ENCODE results near the gene SLC22A23. TPM values are rescaled to one million over a fixed set of nuclear protein-coding genes. Genes with fewer than 3 reads are reported as not detected.

SLC22A23 gene
- total and polyA plus RNA-seq, 2 experiments from 2014 or later: 6.1 to 38.3 TPM

DNA sequence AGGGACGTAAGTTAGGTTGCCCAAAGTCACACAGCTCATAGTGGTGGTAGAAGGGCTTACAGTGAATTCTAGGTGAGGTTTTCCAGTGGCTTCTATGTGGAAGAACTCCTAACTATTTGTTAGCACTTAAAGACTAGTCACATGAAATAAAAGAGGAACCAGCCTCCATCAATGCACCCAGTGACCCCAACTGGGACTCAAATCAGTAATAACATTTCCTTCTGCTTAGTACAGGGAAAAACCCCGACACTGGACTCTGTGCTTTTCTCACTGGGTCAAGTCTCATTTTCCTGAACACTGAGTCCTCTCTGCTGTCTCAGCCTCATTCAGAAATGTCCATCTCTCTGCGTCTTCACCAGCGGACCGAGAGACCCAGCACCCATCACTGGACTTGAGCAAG lies 89.2 kb downstream of the SLC22A23 start:
- Mint-ChIP-seq H3K4me1 (peaks cover 64% of the 10 kb centered on the region), H3K9me3 (no peaks in the 10 kb centered on the region)
- TF ChIP-seq, protein P1, sequence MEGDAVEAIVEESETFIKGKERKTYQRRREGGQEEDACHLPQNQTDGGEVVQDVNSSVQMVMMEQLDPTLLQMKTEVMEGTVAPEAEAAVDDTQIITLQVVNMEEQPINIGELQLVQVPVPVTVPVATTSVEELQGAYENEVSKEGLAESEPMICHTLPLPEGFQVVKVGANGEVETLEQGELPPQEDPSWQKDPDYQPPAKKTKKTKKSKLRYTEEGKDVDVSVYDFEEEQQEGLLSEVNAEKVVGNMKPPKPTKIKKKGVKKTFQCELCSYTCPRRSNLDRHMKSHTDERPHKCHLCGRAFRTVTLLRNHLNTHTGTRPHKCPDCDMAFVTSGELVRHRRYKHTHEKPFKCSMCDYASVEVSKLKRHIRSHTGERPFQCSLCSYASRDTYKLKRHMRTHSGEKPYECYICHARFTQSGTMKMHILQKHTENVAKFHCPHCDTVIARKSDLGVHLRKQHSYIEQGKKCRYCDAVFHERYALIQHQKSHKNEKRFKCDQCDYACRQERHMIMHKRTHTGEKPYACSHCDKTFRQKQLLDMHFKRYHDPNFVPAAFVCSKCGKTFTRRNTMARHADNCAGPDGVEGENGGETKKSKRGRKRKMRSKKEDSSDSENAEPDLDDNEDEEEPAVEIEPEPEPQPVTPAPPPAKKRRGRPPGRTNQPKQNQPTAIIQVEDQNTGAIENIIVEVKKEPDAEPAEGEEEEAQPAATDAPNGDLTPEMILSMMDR (conservative IDR thresholded peaks at IDR 0.05; ENCODE audit: low read depth in 2 of 2): no peak
- no peak for TF ChIP-seq ZNF331 (CRISPR knock-in tag; IDR thresholded peaks at IDR 0.05; ENCODE audit: low read depth)
- TF ChIP-seq CREB1 (CRISPR knock-in tag; IDR thresholded peaks at IDR 0.05; ENCODE audit: low read depth): no peak
- TF ChIP-seq JUNB (IDR thresholded peaks at IDR 0.05; ENCODE audit: unreplicated experiment): no peak
- TF ChIP-seq, protein P2, sequence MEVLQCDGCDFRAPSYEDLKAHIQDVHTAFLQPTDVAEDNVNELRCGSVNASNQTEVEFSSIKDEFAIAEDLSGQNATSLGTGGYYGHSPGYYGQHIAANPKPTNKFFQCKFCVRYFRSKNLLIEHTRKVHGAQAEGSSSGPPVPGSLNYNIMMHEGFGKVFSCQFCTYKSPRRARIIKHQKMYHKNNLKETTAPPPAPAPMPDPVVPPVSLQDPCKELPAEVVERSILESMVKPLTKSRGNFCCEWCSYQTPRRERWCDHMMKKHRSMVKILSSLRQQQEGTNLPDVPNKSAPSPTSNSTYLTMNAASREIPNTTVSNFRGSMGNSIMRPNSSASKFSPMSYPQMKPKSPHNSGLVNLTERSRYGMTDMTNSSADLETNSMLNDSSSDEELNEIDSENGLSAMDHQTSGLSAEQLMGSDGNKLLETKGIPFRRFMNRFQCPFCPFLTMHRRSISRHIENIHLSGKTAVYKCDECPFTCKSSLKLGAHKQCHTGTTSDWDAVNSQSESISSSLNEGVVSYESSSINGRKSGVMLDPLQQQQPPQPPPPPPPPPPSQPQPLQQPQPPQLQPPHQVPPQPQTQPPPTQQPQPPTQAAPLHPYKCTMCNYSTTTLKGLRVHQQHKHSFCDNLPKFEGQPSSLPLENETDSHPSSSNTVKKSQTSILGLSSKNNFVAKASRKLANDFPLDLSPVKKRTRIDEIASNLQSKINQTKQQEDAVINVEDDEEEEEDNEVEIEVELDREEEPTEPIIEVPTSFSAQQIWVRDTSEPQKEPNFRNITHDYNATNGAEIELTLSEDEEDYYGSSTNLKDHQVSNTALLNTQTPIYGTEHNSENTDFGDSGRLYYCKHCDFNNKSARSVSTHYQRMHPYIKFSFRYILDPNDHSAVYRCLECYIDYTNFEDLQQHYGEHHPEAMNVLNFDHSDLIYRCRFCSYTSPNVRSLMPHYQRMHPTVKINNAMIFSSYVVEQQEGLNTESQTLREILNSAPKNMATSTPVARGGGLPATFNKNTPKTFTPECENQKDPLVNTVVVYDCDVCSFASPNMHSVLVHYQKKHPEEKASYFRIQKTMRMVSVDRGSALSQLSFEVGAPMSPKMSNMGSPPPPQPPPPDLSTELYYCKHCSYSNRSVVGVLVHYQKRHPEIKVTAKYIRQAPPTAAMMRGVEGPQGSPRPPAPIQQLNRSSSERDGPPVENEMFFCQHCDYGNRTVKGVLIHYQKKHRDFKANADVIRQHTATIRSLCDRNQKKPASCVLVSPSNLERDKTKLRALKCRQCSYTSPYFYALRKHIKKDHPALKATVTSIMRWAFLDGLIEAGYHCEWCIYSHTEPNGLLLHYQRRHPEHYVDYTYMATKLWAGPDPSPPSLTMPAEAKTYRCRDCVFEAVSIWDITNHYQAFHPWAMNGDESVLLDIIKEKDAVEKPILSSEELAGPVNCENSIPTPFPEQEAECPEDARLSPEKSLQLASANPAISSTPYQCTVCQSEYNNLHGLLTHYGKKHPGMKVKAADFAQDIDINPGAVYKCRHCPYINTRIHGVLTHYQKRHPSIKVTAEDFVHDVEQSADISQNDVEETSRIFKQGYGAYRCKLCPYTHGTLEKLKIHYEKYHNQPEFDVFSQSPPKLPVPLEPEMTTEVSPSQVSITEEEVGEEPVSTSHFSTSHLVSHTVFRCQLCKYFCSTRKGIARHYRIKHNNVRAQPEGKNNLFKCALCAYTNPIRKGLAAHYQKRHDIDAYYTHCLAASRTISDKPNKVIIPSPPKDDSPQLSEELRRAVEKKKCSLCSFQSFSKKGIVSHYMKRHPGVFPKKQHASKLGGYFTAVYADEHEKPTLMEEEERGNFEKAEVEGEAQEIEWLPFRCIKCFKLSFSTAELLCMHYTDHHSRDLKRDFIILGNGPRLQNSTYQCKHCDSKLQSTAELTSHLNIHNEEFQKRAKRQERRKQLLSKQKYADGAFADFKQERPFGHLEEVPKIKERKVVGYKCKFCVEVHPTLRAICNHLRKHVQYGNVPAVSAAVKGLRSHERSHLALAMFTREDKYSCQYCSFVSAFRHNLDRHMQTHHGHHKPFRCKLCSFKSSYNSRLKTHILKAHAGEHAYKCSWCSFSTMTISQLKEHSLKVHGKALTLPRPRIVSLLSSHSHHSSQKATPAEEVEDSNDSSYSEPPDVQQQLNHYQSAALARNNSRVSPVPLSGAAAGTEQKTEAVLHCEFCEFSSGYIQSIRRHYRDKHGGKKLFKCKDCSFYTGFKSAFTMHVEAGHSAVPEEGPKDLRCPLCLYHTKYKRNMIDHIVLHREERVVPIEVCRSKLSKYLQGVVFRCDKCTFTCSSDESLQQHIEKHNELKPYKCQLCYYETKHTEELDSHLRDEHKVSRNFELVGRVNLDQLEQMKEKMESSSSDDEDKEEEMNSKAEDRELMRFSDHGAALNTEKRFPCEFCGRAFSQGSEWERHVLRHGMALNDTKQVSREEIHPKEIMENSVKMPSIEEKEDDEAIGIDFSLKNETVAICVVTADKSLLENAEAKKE (CRISPR knock-in tag; IDR thresholded peaks at IDR 0.05): no peak
- TF ChIP-seq NANOG (IDR thresholded peaks at IDR 0.05; ENCODE audit: borderline replicate concordance): no peak
- TF ChIP-seq STAT1 (IDR thresholded peaks at IDR 0.05; ENCODE audit: unreplicated experiment): no peak
- no peak for TF ChIP-seq ZNF114 (CRISPR knock-in tag; IDR thresholded peaks at IDR 0.05)
- TF ChIP-seq, protein P3, sequence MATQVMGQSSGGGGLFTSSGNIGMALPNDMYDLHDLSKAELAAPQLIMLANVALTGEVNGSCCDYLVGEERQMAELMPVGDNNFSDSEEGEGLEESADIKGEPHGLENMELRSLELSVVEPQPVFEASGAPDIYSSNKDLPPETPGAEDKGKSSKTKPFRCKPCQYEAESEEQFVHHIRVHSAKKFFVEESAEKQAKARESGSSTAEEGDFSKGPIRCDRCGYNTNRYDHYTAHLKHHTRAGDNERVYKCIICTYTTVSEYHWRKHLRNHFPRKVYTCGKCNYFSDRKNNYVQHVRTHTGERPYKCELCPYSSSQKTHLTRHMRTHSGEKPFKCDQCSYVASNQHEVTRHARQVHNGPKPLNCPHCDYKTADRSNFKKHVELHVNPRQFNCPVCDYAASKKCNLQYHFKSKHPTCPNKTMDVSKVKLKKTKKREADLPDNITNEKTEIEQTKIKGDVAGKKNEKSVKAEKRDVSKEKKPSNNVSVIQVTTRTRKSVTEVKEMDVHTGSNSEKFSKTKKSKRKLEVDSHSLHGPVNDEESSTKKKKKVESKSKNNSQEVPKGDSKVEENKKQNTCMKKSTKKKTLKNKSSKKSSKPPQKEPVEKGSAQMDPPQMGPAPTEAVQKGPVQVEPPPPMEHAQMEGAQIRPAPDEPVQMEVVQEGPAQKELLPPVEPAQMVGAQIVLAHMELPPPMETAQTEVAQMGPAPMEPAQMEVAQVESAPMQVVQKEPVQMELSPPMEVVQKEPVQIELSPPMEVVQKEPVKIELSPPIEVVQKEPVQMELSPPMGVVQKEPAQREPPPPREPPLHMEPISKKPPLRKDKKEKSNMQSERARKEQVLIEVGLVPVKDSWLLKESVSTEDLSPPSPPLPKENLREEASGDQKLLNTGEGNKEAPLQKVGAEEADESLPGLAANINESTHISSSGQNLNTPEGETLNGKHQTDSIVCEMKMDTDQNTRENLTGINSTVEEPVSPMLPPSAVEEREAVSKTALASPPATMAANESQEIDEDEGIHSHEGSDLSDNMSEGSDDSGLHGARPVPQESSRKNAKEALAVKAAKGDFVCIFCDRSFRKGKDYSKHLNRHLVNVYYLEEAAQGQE (IDR thresholded peaks at IDR 0.05; ENCODE audit: unreplicated experiment): no peak
- TF ChIP-seq EZH2phosphoT487 (IDR thresholded peaks at IDR 0.05; ENCODE audit: unreplicated experiment): no peak
- no peak for TF ChIP-seq EZH2 (IDR thresholded peaks at IDR 0.05; ENCODE audit: low read depth, unreplicated experiment)
- TF ChIP-seq POLR2AphosphoS5 (IDR thresholded peaks at IDR 0.05; ENCODE audit: low read depth): no peak
- TF ChIP-seq, protein P4, sequence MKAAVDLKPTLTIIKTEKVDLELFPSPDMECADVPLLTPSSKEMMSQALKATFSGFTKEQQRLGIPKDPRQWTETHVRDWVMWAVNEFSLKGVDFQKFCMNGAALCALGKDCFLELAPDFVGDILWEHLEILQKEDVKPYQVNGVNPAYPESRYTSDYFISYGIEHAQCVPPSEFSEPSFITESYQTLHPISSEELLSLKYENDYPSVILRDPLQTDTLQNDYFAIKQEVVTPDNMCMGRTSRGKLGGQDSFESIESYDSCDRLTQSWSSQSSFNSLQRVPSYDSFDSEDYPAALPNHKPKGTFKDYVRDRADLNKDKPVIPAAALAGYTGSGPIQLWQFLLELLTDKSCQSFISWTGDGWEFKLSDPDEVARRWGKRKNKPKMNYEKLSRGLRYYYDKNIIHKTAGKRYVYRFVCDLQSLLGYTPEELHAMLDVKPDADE (IDR thresholded peaks at IDR 0.05): no peak

More for the DNA sequence above, 89.2 kb downstream of the SLC22A23 start:
- Histone ChIP-seq H3F3A (replicated peaks; ENCODE audit: low read depth) (no peaks in the 10 kb centered on the region), H3K4me1 (ENCODE audit: insufficient read depth) (peaks cover 7% of the 10 kb centered on the region), H3K27me3 (ENCODE audit: insufficient read depth) (no peaks in the 10 kb centered on the region), H3K27ac (ENCODE audit: low read depth) (no peak overlapping the region), H3K79me2 (replicated peaks; ENCODE audit: insufficient read depth) (peaks cover 27% of the 10 kb centered on the region), H3K4me3 (no peak overlapping the region), H2AFZ (no peak overlapping the region), H3K9me2 (ENCODE audit: insufficient read depth) (no peaks in the 10 kb centered on the region), H3K4me2 (no peak overlapping the region), H3K36me3 (ENCODE audit: insufficient read depth) (no peaks in the 10 kb centered on the region), H4K20me1 (replicated peaks; ENCODE audit: insufficient read depth) (peaks cover 5% of the 10 kb centered on the region; the same call in 1 of the 2 replicates)
- Mint-ChIP-seq H3K36me3 (ENCODE audit: low read depth) (peaks cover 18% of the 10 kb centered on the region), H3K27ac (no peak overlapping the region), H3K27me3 (ENCODE audit: insufficient read depth, low read depth, poor library complexity) (peaks cover 4% of the 10 kb centered on the region), H3K4me3 (no peak overlapping the region)
- ATAC-seq: no peak
- no peak for DNase-seq (ENCODE audit: low spot score)
